Measurements from ENCODE around the gene RAD50. TPM values are rescaled to one million over a fixed set of nuclear protein-coding genes. Genes with fewer than 3 reads are reported as not detected.
"Not testable (repeated sequence)": the region's sequence is repeated elsewhere in the genome, so short reads cannot be mapped to it uniquely, and the experiment has no call there.

Gene RAD50
- total and polyA plus RNA-seq, 7 donors: 6.0 to 34.6 (median 20.0) TPM

DNA sequence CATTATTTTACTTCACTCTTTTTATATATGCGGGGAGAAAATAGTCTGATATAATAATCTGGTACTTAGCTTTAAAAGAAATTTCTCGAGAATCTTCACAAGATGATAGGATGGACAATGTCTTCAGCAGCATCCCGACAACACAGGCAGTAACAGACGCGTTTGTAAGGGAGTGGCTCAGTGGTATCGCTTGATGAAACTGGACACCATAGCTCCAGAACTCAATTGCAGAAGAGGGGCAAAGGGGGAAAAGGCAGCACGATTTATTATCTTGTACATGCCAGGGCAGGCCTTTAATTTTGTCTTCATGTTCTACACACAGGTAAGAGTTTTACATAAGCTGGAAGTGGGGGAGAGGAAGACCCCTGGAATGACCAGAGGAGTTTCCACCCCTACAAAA lies 132.7 kb downstream of the RAD50 start:
- H3K4me3 ChIP-seq: no peak overlapping the region
- no peaks in the 10 kb centered on the region for H3K4me1 ChIP-seq
- no peaks in the 10 kb centered on the region for H3K36me3 ChIP-seq
- no peaks in the 10 kb centered on the region for H3K9me3 ChIP-seq
- TF ChIP-seq POLR2AphosphoS5 (IDR thresholded peaks at IDR 0.05) (no peak), POLR2A (IDR thresholded peaks at IDR 0.05) (no peak), EP300 (IDR thresholded peaks at IDR 0.05) (no peak)
- TF ChIP-seq, protein P1, sequence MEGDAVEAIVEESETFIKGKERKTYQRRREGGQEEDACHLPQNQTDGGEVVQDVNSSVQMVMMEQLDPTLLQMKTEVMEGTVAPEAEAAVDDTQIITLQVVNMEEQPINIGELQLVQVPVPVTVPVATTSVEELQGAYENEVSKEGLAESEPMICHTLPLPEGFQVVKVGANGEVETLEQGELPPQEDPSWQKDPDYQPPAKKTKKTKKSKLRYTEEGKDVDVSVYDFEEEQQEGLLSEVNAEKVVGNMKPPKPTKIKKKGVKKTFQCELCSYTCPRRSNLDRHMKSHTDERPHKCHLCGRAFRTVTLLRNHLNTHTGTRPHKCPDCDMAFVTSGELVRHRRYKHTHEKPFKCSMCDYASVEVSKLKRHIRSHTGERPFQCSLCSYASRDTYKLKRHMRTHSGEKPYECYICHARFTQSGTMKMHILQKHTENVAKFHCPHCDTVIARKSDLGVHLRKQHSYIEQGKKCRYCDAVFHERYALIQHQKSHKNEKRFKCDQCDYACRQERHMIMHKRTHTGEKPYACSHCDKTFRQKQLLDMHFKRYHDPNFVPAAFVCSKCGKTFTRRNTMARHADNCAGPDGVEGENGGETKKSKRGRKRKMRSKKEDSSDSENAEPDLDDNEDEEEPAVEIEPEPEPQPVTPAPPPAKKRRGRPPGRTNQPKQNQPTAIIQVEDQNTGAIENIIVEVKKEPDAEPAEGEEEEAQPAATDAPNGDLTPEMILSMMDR (IDR thresholded peaks at IDR 0.05): no peak
- no peak for DNase-seq
- no peaks in the 10 kb centered on the region for H3K27me3 ChIP-seq
- no peak overlapping the region for H3K27ac ChIP-seq
- intact Hi-C loops (cut with DNase I): no loop called here
- 85 to 93% methylated on average over 7 of the region's 7 CpGs for WGBS, 2 donors

DNA sequence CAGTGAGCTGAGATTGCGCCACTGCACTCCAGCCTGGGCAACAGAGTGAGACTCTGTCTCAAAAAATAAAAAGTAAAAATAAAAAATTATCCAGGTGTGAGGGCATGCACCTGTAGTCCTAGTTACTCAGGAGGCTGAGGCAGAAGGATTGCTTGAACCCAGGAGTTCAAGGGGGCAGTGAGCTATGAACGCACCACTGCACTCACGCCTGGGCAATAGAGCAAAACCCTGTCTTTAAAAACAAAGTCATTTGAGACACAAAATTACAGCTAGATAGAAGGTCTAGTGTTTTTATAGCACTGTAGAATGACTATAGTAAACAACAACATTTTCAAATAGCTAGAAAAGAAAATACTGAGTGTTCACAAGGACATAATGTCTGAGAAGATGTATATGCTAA lies 133.4 kb downstream of the RAD50 start:
- 90 to 99% methylated on average over 3 of the region's 3 CpGs for WGBS, 2 donors
- no peaks in the 10 kb centered on the region for H3K9me3 ChIP-seq
- no peak for TF ChIP-seq POLR2AphosphoS5 (IDR thresholded peaks at IDR 0.05)
- TF ChIP-seq, protein P1 (IDR thresholded peaks at IDR 0.05): no peak
- TF ChIP-seq POLR2A (IDR thresholded peaks at IDR 0.05): no peak
- no peak for TF ChIP-seq EP300 (IDR thresholded peaks at IDR 0.05)
- H3K4me1 ChIP-seq: no peaks in the 10 kb centered on the region
- H3K27ac ChIP-seq: no peak overlapping the region
- intact Hi-C loops (cut with DNase I): no loop called here
- H3K27me3 ChIP-seq: no peaks in the 10 kb centered on the region
- peaks cover 0 to 3% (median 0%) of the 10 kb centered on the region in 4 donors for H3K36me3 ChIP-seq
- H3K4me3 ChIP-seq: no peak overlapping the region
- no peak for DNase-seq

DNA sequence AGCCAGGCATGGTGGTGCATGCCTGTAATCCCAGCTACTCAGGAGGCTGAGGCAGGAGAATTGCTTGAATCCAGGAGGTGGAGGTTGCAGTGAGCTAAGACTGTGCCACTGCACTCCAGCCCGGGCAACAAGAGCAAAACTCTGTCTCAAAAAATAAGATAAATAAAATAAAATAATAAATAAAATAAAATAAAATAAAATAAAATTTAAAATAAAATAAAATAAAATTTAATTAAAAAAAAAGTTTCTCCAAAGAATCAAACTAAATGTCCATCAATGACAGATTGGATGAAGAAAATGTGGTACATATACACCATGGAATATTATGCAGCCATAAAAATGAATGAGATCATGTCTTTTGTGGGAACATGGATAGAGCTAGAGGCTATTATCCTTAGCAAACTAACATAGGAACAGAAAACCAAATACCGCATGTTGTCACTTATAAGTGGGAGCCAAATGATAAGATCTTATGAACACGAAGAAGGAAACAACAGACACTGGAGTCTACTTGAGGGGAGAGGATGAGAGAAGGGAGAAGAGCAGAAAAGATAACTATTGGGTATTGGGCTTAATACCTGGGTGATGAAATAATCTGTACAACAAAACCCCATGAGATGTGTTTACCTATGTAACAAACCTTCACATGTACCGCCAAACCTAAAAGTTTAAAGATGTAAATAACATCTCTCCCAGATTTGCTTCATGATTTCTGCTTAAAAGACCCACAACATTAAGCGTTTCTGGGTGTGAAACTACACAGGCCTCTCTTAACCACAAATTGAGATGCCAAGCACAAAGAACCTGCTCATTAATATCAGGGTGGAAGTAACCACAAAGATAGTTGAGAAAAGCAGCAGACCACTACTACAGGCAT lies 135.2 kb downstream of the RAD50 start:
- intact Hi-C loops (cut with DNase I): not testable (repeated sequence)

DNA sequence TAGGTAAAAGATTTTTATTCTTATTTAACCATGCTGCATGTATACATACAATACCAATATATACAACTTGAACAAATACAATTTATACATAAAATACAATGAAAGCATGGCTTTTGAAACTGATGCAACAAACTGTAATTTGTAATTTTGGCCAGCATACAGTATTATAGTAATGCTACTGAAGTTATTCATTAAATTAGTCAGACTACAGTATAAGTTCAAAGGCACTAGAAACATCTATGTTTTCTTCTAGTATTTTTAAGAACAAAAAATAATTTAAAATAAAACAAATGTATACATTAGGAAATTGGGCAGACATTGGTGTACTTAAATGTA lies 135.8 kb downstream of the RAD50 start:
- Histone ChIP-seq H3K4me1 (no peaks in the 10 kb centered on the region), H3K4me3 (no peak overlapping the region), H3K27me3 (no peaks in the 10 kb centered on the region), H3K27ac (no peak overlapping the region), H3K9me3 (no peaks in the 10 kb centered on the region), H3K36me3 (peaks cover 0 to 6% (median 0%) of the 10 kb centered on the region in 4 donors)
- DNase-seq: no peak
- TF ChIP-seq POLR2A (IDR thresholded peaks at IDR 0.05) (no peak), POLR2AphosphoS5 (IDR thresholded peaks at IDR 0.05) (no peak), EP300 (IDR thresholded peaks at IDR 0.05) (no peak)
- TF ChIP-seq, protein P1 (IDR thresholded peaks at IDR 0.05): no peak
- intact Hi-C loops (cut with DNase I): no loop called here

More for the DNA sequence above, 135.2 kb downstream of the RAD50 start:
- not testable (repeated sequence) for H3K4me1 ChIP-seq, H3K27ac ChIP-seq, H3K4me3 ChIP-seq, DNase-seq, H3K36me3 ChIP-seq, H3K9me3 ChIP-seq, H3K27me3 ChIP-seq
- WGBS, 2 donors: 73 to 87% methylated on average over 5 of the region's 5 CpGs

Other genes with a start within 250 kb of the RAD50 start
- gene SLC22A5, start 187.3 kb upstream of the RAD50 start, total RNA-seq: 1 to 10 TPM; 3.6 to 9.9 (median 6.3) TPM
- gene SLC22A5, start 187.3 kb upstream of the RAD50 start, polyA plus RNA-seq: 10 to 100 TPM in 1 of 3 donors, 1 to 10 TPM in 2; 6.0 to 11.9 (median 9.0) TPM
- 100 to 1,000 TPM in 1 of 4 donors, 10 to 100 TPM in 3; 15.3 to 124 (median 22.7) TPM for gene IRF1, start 66.2 kb upstream of the RAD50 start, total RNA-seq
- gene IRF1, start 66.2 kb upstream of the RAD50 start, polyA plus RNA-seq: 100 to 1,000 TPM in 1 of 3 donors, 10 to 100 TPM in 2; 37.2 to 169 (median 70.5) TPM
- gene IL5, start 13.5 kb upstream of the RAD50 start, total RNA-seq: not detected
- not detected for gene IL5, start 13.5 kb upstream of the RAD50 start, polyA plus RNA-seq
- not detected for gene IL13, start 101.2 kb downstream of the RAD50 start, total RNA-seq
- under 1 TPM in 1 of 3 donors, not detected in 2; 0.15 TPM for gene IL13, start 101.2 kb downstream of the RAD50 start, polyA plus RNA-seq
- gene IL4, start 117.0 kb downstream of the RAD50 start, total RNA-seq: not detected
- not detected for gene IL4, start 117.0 kb downstream of the RAD50 start, polyA plus RNA-seq
- gene KIF3A, start 180.6 kb downstream of the RAD50 start, total RNA-seq: 10 to 100 TPM in 2 of 4 donors, 1 to 10 TPM in 2; 7.1 to 19.9 (median 12.9) TPM
- gene KIF3A, start 180.6 kb downstream of the RAD50 start, polyA plus RNA-seq: 1 to 10 TPM; 1.2 to 2.7 (median 1.8) TPM
- gene CCNI2, start 190.4 kb downstream of the RAD50 start, total RNA-seq: 1 to 10 TPM in 1 of 4 donors, not detected in 3; 1.4 TPM
- gene CCNI2, start 190.4 kb downstream of the RAD50 start, polyA plus RNA-seq: 1 to 10 TPM; 1.8 to 5.3 (median 2.3) TPM
- 10 to 100 TPM; 21.4 to 36.0 (median 30.9) TPM for gene SEPTIN8, start 220.3 kb downstream of the RAD50 start, total RNA-seq
- 10 to 100 TPM; 19.2 to 38.0 (median 30.7) TPM for gene SEPTIN8, start 220.3 kb downstream of the RAD50 start, polyA plus RNA-seq